Liver (tissue), 9 donors: ENCODE results near the gene SUSD4. TPM values are rescaled to one million over a fixed set of nuclear protein-coding genes. Genes with fewer than 3 reads are reported as not detected.

Experiments
- DNase-seq: peaks from one replicate; pipeline ENCODE4 v3.0.0-alpha.2; 2017; ENCODE audit warnings: low spot score
- H3K27ac ChIP-seq, 2 donors: one replicate each; pipeline ENCODE4 v1.7.0; 2013; ENCODE audit warnings: inconsistent platforms in 2 of 2, low read length in 2 of 2, control low read depth in 1 of 2, low read depth in 1 of 2, mild to moderate bottlenecking in 1 of 2
- H3K27me3 ChIP-seq, 4 donors: one replicate each; pipeline versions ENCODE4 v1.6.1 to v1.7.0; 2013; ENCODE audit warnings: low read length in 3 of 4, inconsistent platforms in 1 of 4, mild to moderate bottlenecking in 1 of 4, moderate library complexity in 1 of 4; ENCODE audit not compliant: control insufficient read depth in 4 of 4, insufficient read depth in 4 of 4
- H3K36me3 ChIP-seq, 4 donors: one replicate each; pipeline versions ENCODE4 v1.6.1 to v1.7.0; 2013; ENCODE audit warnings: low read length in 3 of 4, mild to moderate bottlenecking in 3 of 4, low read depth in 1 of 4, moderate library complexity in 1 of 4; ENCODE audit not compliant: control insufficient read depth in 4 of 4, insufficient read depth in 3 of 4
- H3K4me1 ChIP-seq, 4 donors: one replicate each; pipeline versions ENCODE4 v1.6.1 to v1.7.0; 2013; ENCODE audit warnings: low read length in 3 of 4, mild to moderate bottlenecking in 3 of 4, moderate library complexity in 1 of 4; ENCODE audit not compliant: control insufficient read depth in 4 of 4, insufficient read depth in 4 of 4
- H3K4me3 ChIP-seq, 3 donors: one replicate each; pipeline versions ENCODE4 v1.6.1 to v1.7.0; 2013; ENCODE audit warnings: low read length in 3 of 3, control low read depth in 1 of 3, low read depth in 1 of 3, mild to moderate bottlenecking in 1 of 3
- H3K9ac ChIP-seq, 2 donors: one replicate each; pipeline ENCODE4 v1.7.0; 2013; ENCODE audit warnings: low read length in 2 of 2, mild to moderate bottlenecking in 2 of 2, moderate library complexity in 2 of 2, control low read depth in 1 of 2, low read depth in 1 of 2
- H3K9me3 ChIP-seq, 4 donors: one replicate each; pipeline versions ENCODE4 v1.6.1 to v1.7.0; 2013; ENCODE audit warnings: low read length in 3 of 4; ENCODE audit not compliant: control insufficient read depth in 4 of 4
- EGR1 ChIP-seq, 2 donors: IDR thresholded peaks; 2 replicates each; pipeline ENCODE4 v1.6.1; 2016 to 2018; ENCODE audit warnings: antibody characterized with exemption in 2 of 2, low read depth in 2 of 2
- FOXA1 ChIP-seq: IDR thresholded peaks from 2 replicates; pipeline ENCODE4 v1.6.1; 2016; ENCODE audit warnings: antibody characterized with exemption
- FOXA2 ChIP-seq: IDR thresholded peaks from 2 replicates; pipeline ENCODE4 v1.6.1; 2016; ENCODE audit warnings: antibody characterized with exemption
- GABPA ChIP-seq, 2 donors: IDR thresholded peaks in 1 of 2; conservative IDR thresholded peaks in 1 of 2; 2 replicates each; pipeline ENCODE4 v1.6.1; 2016; ENCODE audit warnings: antibody characterized with exemption in 2 of 2, mild to moderate bottlenecking in 1 of 2, moderate library complexity in 1 of 2
- HNF4A ChIP-seq, 2 donors: conservative IDR thresholded peaks; 2 replicates each; pipeline ENCODE4 v1.6.1; 2016; ENCODE audit warnings: antibody characterized with exemption in 2 of 2, mild to moderate bottlenecking in 2 of 2
- HNF4G ChIP-seq: IDR thresholded peaks from 2 replicates; pipeline ENCODE4 v1.6.1; 2016; ENCODE audit warnings: antibody characterized with exemption
- JUND ChIP-seq, 2 donors: IDR thresholded peaks; 2 replicates each; pipeline ENCODE4 v1.6.1; 2016; ENCODE audit warnings: antibody characterized with exemption in 2 of 2
- NR2F2 ChIP-seq: IDR thresholded peaks from 2 replicates; pipeline ENCODE4 v1.6.1; 2016; ENCODE audit warnings: antibody characterized with exemption
- RAD21 ChIP-seq, 2 donors: IDR thresholded peaks; 2 replicates each; pipeline ENCODE4 v1.6.1; 2016; ENCODE audit warnings: antibody characterized with exemption in 2 of 2, mild to moderate bottlenecking in 2 of 2
- RXRA ChIP-seq, 2 donors: IDR thresholded peaks; 2 replicates each; pipeline ENCODE4 v1.6.1; 2017 to 2018; ENCODE audit warnings: antibody characterized with exemption in 2 of 2, mild to moderate bottlenecking in 1 of 2
- SP1 ChIP-seq: IDR thresholded peaks from 2 replicates; pipeline ENCODE4 v1.6.1; 2018; ENCODE audit warnings: antibody characterized with exemption, mild to moderate bottlenecking
- TAF1 ChIP-seq: conservative IDR thresholded peaks from 2 replicates; pipeline ENCODE4 v1.6.1; 2016; ENCODE audit warnings: antibody characterized with exemption, mild to moderate bottlenecking
- YY1 ChIP-seq: IDR thresholded peaks from 2 replicates; pipeline ENCODE4 v1.6.1; 2016; ENCODE audit warnings: antibody characterized with exemption, mild to moderate bottlenecking
- WGBS: extraction: QIAGEN DNeasy Blood & Tissue Kit; methylation state at CpG from one replicate; pipeline ENCODE4 v1.1.7; 2013; 5-methylcytosine and 5-hydroxymethylcytosine counted together
- polyA plus RNA-seq, 2 donors: library from polyadenylated mRNA; stranded (reverse) in 1 of 2; unstranded in 1 of 2; fragments of 200-250 nt in 1 of 2; fragments of >200 nt in 1 of 2; fragmentation: Nextera tagmentation in 1 of 2; extraction: Ambion mirVana in 1 of 2; gene quantifications; one replicate each; pipeline versions ENCODE4 v1.2.1 to v1.2.3, GENCODE V29; 2013 to 2015
- total RNA-seq, 2 donors: library from RNA; depleted of rRNA; stranded (reverse); fragments of >200 nt; gene quantifications; one replicate each; pipeline ENCODE4 v1.2.3, GENCODE V29; 2014
- TF ChIP-seq, protein P1 (sequence below): IDR thresholded peaks from 2 replicates; pipeline ENCODE4 v1.6.1; 2016; ENCODE audit warnings: antibody characterized with exemption
- TF ChIP-seq, protein P2 (sequence below): IDR thresholded peaks from 2 replicates; pipeline ENCODE4 v1.6.1; 2016; ENCODE audit warnings: antibody characterized with exemption
- TF ChIP-seq, protein P3 (sequence below): IDR thresholded peaks from 2 replicates; pipeline ENCODE4 v1.6.1; 2016; ENCODE audit warnings: antibody characterized with exemption
- donor health status: healthy.
- donor health status: healthy.
- donor health status: healthy.
- donor health status: healthy.
- donor health status: healthy.

The SUSD4 gene
- total and polyA plus RNA-seq, 4 donors = 1.1 to 3.8 (median 1.8) TPM

DNA sequence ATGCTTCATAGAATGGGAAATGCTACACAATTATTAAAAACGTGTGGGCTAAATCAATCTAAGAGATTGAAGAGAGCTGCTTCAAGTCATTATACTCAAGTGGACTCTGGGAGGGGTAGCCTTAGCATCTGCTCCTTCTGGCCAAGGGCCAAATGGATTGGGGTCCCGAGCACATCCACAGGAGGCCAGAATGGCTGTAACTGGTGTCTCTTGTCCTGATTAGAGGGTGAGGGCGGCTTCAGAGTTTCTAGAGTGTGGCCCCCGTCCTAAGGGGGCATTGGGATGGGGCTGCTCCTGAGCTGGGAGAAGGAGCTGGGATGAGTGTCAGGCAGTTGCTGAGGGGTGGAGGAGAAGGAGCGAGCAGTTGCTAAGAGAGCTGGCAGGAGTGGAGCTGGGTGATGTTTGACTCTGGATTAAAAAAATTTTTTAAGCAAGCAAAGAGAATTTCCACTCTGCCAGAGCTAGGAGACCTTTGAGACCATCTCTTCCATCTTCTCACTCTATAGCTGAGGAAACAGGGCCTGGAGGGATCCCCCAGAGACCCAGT, 149.6 kb downstream of the SUSD4 start:
- H3K9ac ChIP-seq = no peak overlapping the region
- DNase-seq = peak; percentile 16
- H3K36me3 ChIP-seq = no peaks in the 10 kb centered on the region
- 86% methylated on average over 5 of the region's 5 CpGs for WGBS
- peaks cover 0 to 2% (median 0%) of the 10 kb centered on the region in 4 donors for H3K9me3 ChIP-seq
- no peaks in the 10 kb centered on the region for H3K4me1 ChIP-seq
- H3K4me3 ChIP-seq = no peak overlapping the region
- no peak overlapping the region for H3K27ac ChIP-seq
- no peak for TF ChIP-seq YY1
- no peak for TF ChIP-seq HNF4G
- TF ChIP-seq, protein P1, sequence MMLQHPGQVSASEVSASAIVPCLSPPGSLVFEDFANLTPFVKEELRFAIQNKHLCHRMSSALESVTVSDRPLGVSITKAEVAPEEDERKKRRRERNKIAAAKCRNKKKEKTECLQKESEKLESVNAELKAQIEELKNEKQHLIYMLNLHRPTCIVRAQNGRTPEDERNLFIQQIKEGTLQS = no peak
- TF ChIP-seq, protein P2, sequence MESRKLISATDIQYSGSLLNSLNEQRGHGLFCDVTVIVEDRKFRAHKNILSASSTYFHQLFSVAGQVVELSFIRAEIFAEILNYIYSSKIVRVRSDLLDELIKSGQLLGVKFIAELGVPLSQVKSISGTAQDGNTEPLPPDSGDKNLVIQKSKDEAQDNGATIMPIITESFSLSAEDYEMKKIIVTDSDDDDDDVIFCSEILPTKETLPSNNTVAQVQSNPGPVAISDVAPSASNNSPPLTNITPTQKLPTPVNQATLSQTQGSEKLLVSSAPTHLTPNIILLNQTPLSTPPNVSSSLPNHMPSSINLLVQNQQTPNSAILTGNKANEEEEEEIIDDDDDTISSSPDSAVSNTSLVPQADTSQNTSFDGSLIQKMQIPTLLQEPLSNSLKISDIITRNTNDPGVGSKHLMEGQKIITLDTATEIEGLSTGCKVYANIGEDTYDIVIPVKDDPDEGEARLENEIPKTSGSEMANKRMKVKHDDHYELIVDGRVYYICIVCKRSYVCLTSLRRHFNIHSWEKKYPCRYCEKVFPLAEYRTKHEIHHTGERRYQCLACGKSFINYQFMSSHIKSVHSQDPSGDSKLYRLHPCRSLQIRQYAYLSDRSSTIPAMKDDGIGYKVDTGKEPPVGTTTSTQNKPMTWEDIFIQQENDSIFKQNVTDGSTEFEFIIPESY = no peak
- no peak for TF ChIP-seq JUND (IDR thresholded peaks at IDR 0.05)
- TF ChIP-seq, protein P3, sequence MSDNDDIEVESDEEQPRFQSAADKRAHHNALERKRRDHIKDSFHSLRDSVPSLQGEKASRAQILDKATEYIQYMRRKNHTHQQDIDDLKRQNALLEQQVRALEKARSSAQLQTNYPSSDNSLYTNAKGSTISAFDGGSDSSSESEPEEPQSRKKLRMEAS = no peak
- TF ChIP-seq NR2F2 = no peak
- no peak for TF ChIP-seq SP1
- no peak for TF ChIP-seq GABPA (IDR thresholded peaks at IDR 0.05 in 1 of 2, conservative IDR thresholded peaks at IDR 0.05 in 1 of 2)
- TF ChIP-seq RAD21 (IDR thresholded peaks at IDR 0.05) = no peak
- no peak for TF ChIP-seq HNF4A (conservative IDR thresholded peaks at IDR 0.05)
- no peak for TF ChIP-seq FOXA1
- no peaks in the 10 kb centered on the region for H3K27me3 ChIP-seq

DNA sequence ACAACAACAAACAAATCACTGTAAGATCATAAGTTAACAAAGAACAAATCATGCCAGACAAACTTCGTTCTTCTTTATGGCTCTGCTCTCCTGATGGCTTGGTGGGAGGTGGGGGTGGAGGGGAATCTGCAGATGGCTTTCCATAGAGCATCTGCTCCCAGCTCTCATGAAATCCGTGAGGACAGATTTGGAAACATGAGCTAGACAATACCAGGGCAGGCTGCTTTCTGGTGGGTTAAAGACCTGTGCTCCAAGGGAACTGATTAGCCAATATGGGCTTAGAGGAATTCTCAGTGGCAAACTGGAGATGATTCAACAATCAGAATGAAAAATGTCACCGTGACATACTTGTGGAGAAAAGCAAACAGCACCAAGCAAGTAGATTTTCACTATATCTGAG, 151.5 kb downstream of the SUSD4 start:
- Histone ChIP-seq H3K36me3 (no peaks in the 10 kb centered on the region), H3K27ac (no peak overlapping the region), H3K9ac (no peak overlapping the region), H3K27me3 (no peaks in the 10 kb centered on the region), H3K4me3 (no peak overlapping the region), H3K9me3 (no peaks in the 10 kb centered on the region), H3K4me1 (no peaks in the 10 kb centered on the region)
- TF ChIP-seq, protein P1 = no peak
- TF ChIP-seq TAF1 = no peak
- TF ChIP-seq RAD21 (IDR thresholded peaks at IDR 0.05) = no peak
- TF ChIP-seq YY1 = no peak
- TF ChIP-seq HNF4G = no peak
- DNase-seq = no peak
- 81% methylated on average over 3 of the region's 3 CpGs for WGBS

DNA sequence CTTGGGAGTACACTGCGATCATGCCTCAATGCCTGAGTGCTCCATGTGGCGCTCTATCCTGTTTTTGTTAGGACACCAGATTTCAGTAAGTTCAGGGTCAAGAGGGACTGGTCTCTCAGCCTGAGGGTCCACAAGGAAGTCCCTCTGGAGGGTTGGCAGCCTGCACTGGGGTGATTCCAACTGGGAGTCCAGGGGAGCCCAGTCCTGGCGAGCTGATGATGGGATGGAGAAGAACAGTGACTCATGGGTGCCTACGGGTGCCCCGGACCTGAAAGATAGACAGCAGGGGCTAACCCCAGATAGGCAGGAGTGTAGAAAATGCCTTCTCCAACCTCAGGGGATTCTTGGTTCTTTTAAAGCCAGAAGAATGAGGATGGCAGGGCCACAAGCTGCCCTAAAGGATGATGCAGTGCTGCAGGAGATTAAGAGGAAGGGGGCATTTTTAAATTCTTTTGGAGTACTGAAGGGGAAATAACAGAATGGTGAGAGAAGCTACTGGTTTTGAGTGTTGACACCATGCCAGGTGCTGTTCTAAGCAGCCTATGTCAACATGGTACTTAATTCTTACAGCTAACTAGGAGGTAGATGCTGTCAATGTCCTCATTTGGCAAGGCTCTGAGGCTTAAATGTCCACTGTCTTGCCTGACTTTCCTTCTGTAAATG, 152.5 kb downstream of the SUSD4 start:
- no peaks in the 10 kb centered on the region for H3K27me3 ChIP-seq
- 95% methylated on average over 5 of the region's 5 CpGs for WGBS
- no peaks in the 10 kb centered on the region for H3K9me3 ChIP-seq
- H3K36me3 ChIP-seq = no peaks in the 10 kb centered on the region
- DNase-seq = no peak
- no peak for TF ChIP-seq FOXA1
- TF ChIP-seq NR2F2 = no peak
- TF ChIP-seq, protein P3 = no peak
- no peak for TF ChIP-seq JUND (IDR thresholded peaks at IDR 0.05)
- TF ChIP-seq RAD21 (IDR thresholded peaks at IDR 0.05) = no peak
- no peak for TF ChIP-seq TAF1
- TF ChIP-seq GABPA (IDR thresholded peaks at IDR 0.05 in 1 of 2, conservative IDR thresholded peaks at IDR 0.05 in 1 of 2) = no peak
- no peak for TF ChIP-seq RXRA (IDR thresholded peaks at IDR 0.05)
- TF ChIP-seq FOXA2 = no peak
- TF ChIP-seq, protein P1 = no peak
- TF ChIP-seq EGR1 (IDR thresholded peaks at IDR 0.05; ENCODE audit: low read depth in 2 of 2) = no peak
- no peak overlapping the region for H3K9ac ChIP-seq
- no peak overlapping the region for H3K27ac ChIP-seq
- H3K4me3 ChIP-seq = no peak overlapping the region
- H3K4me1 ChIP-seq = no peaks in the 10 kb centered on the region
